Cardiac muscle cell (in vitro differentiated cells and primary cell): Measurements from ENCODE around the gene NOTCH3. TPM values are rescaled to one million over a fixed set of nuclear protein-coding genes. Genes with fewer than 3 reads are reported as not detected.

Source experiments
- DNase-seq, 2 donors: peaks; one replicate each; pipeline versions ENCODE4 v3.0.0 to v3.0.0-alpha.2; 2010 to 2017; ENCODE audit warnings: low read depth in 1 of 2, low spot score in 1 of 2
- H3K27ac ChIP-seq: fragments of 200-600 bp; sonication (generic); 2 replicates; pipeline ENCODE4 v1.5.1; 2016
- H3K27me3 ChIP-seq: fragments of 200-600 bp; sonication (generic); 2 replicates; pipeline ENCODE4 v1.6.0; 2016; ENCODE audit warnings: control low read depth
- H3K36me3 ChIP-seq: fragments of 200-600 bp; sonication (generic); 2 replicates; pipeline ENCODE4 v1.5.1; 2016; ENCODE audit warnings: control low read depth
- H3K4me1 ChIP-seq: fragments of 200-600 bp; sonication (generic); 2 replicates; pipeline ENCODE4 v1.8.1; 2017; ENCODE audit warnings: low read depth, mild to moderate bottlenecking, mixed run types
- H3K4me3 ChIP-seq: fragments of 200-600 bp; sonication (generic); 2 replicates; pipeline ENCODE4 v1.5.1; 2016; ENCODE audit warnings: mild to moderate bottlenecking
- H3K9me3 ChIP-seq: fragments of 200-600 bp; sonication (generic); 2 replicates; pipeline ENCODE4 v1.5.1; 2017; ENCODE audit warnings: low read depth, mild to moderate bottlenecking, control low read depth
- polyA plus RNA-seq: library from polyadenylated mRNA; unstranded; fragments of >200 nt; fragmentation: Nextera tagmentation; extraction: Ambion mirVana; gene quantifications from 2 replicates; pipeline ENCODE4 v1.2.1, GENCODE V29; 2016
- total RNA-seq: library from RNA; depleted of rRNA; stranded (reverse); fragments of >200 nt; gene quantifications from 2 replicates; pipeline ENCODE4 v1.2.3, GENCODE V29; 2016
- TF ChIP-seq, protein P1 (sequence below): IDR thresholded peaks from 2 replicates; pipeline ENCODE4 v1.5.1; 2012; ENCODE audit warnings: low read depth, mild to moderate bottlenecking, low read length

Gene NOTCH3
- total and polyA plus RNA-seq, 2 experiments from 2014 or later, result 19.9 to 40.4 TPM

DNA sequence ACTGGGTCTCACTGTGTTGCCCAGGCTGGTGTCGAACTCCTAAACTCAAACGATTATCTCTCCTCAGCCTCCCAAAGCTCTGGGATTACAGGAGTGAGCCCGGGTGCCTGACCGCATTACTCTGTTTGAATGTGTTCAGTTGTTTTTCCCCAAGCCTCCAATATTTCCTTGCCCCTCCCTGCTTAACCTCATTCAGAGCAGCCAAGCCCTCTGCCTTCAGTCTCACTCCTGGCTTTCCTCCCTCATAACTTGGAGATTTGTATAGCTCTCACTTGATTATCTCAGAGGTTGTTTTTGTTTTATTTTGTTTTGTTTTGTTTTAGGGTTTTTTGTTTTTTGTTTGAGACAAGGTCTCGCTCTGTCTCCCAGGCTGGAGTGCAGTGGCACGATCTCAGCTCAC is 20.0 kb upstream of the NOTCH3 start:
- Histone ChIP-seq H3K36me3 (no peaks in the 10 kb centered on the region), H3K4me1 (no peaks in the 10 kb centered on the region), H3K27ac (no peak overlapping the region), H3K4me3 (no peak overlapping the region), H3K9me3 (no peaks in the 10 kb centered on the region), H3K27me3 (no peaks in the 10 kb centered on the region)
- no peak for DNase-seq
- TF ChIP-seq, protein P1, sequence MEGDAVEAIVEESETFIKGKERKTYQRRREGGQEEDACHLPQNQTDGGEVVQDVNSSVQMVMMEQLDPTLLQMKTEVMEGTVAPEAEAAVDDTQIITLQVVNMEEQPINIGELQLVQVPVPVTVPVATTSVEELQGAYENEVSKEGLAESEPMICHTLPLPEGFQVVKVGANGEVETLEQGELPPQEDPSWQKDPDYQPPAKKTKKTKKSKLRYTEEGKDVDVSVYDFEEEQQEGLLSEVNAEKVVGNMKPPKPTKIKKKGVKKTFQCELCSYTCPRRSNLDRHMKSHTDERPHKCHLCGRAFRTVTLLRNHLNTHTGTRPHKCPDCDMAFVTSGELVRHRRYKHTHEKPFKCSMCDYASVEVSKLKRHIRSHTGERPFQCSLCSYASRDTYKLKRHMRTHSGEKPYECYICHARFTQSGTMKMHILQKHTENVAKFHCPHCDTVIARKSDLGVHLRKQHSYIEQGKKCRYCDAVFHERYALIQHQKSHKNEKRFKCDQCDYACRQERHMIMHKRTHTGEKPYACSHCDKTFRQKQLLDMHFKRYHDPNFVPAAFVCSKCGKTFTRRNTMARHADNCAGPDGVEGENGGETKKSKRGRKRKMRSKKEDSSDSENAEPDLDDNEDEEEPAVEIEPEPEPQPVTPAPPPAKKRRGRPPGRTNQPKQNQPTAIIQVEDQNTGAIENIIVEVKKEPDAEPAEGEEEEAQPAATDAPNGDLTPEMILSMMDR, result no peak

- no peaks in the 10 kb centered on the region for H3K4me1 ChIP-seq
- no peak overlapping the region for H3K27ac ChIP-seq
- H3K36me3 ChIP-seq, result no peaks in the 10 kb centered on the region
- H3K9me3 ChIP-seq, result no peaks in the 10 kb centered on the region
- no peak overlapping the region for H3K4me3 ChIP-seq
- DNase-seq, result no peak
- TF ChIP-seq, protein P1, result no peak
- H3K27me3 ChIP-seq, result no peaks in the 10 kb centered on the region
Observed at GRCh38 chr19:15218501-15218900, 17.7 kb upstream of the NOTCH3 start.

DNA sequence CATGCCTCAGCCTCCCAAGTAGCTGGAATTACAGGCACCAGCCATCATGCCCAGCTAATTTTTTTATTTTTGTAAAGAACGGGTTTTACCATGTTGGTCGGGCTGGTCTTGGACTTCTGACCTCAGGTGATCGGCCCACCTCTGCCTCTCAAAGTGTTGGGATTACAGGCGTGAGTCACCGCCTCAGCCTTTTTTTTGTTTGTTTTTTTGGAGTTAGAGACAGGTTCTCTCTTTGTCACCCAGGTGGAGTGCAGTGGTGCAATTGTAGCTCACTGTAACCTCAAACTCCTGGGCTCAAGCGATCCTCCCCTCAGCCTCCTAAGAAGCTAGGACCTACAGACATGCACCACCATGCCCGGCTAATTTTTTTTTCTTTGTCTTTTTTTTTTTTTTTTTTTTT is 15.6 kb upstream of the NOTCH3 start:
- Histone ChIP-seq H3K9me3 (no peaks in the 10 kb centered on the region), H3K36me3 (no peaks in the 10 kb centered on the region), H3K27ac (no peak overlapping the region), H3K4me1 (no peaks in the 10 kb centered on the region), H3K27me3 (no peaks in the 10 kb centered on the region), H3K4me3 (no peak overlapping the region)
- DNase-seq, result no peak
- TF ChIP-seq, protein P1, result no peak

GRCh38 chr19:15213715-15214381 is 13.1 kb upstream of the NOTCH3 start:
- TF ChIP-seq, protein P1, result no peak
- no peak overlapping the region for H3K27ac ChIP-seq
- no peaks in the 10 kb centered on the region for H3K27me3 ChIP-seq
- peak in 1 of 2 donors; percentile 62 for DNase-seq
- H3K9me3 ChIP-seq, result no peaks in the 10 kb centered on the region
- no peaks in the 10 kb centered on the region for H3K4me1 ChIP-seq
- no peak overlapping the region for H3K4me3 ChIP-seq
- no peaks in the 10 kb centered on the region for H3K36me3 ChIP-seq

- TF ChIP-seq, protein P1, result no peak
- DNase-seq, result no peak
- Histone ChIP-seq H3K27me3 (no peaks in the 10 kb centered on the region), H3K4me1 (no peaks in the 10 kb centered on the region), H3K27ac (no peak overlapping the region), H3K4me3 (no peak overlapping the region), H3K36me3 (no peaks in the 10 kb centered on the region), H3K9me3 (no peaks in the 10 kb centered on the region)
Observed at GRCh38 chr19:15212711-15213110, 11.9 kb upstream of the NOTCH3 start.
